IMR-90 (cell line): Measurements from ENCODE around the gene IGSF3. TPM values are rescaled to one million over a fixed set of nuclear protein-coding genes. Genes with fewer than 3 reads are reported as not detected.

Experiments used
- ATAC-seq: fragments of 200-7000 bp; cut with Tn5 transposase; 2 replicates; pipeline ENCODE4 v1.9.1; 2020; ENCODE audit warnings: low read depth, mild to moderate bottlenecking, moderate library complexity
- BruUV-seq: library from RNA; stranded (reverse); fragments of 400-500 nt; replicated peaks from 2 replicates; lab custom pipeline; 2021; lab: Mats Ljungman, UMichigan
- CTCF ChIA-PET: fragments of 300-600 bp; formaldehyde crosslinking; extraction: SDS; loops from one replicate; lab custom pipeline; 2021; ENCODE audit warnings: antibody characterized with exemption; lab: Yijun Ruan, JAX
- POLR2A ChIA-PET: fragments of 300-600 bp; sonication (Branson Sonifier 250); formaldehyde crosslinking; loops from one replicate; lab custom pipeline; 2022; ENCODE audit warnings: antibody characterized with exemption; ENCODE audit not compliant: unreplicated experiment; lab: Charles Lee
- DNase-seq: peaks from one replicate; pipeline ENCODE4 v3.0.0; 2013
- H2AFZ ChIP-seq: replicated peaks from 2 replicates; pipeline ENCODE3; 2013; ENCODE audit warnings: low read length, mild to moderate bottlenecking; ENCODE audit not compliant: poor library complexity
- H2AK5ac ChIP-seq: 2 replicates; pipeline ENCODE4 v1.6.1; 2013; ENCODE audit warnings: low read depth, low read length, inconsistent platforms
- H2AK9ac ChIP-seq: replicated peaks from 2 replicates; pipeline ENCODE3; 2013; ENCODE audit warnings: mild to moderate bottlenecking, low read depth, low read length, moderate library complexity; ENCODE audit not compliant: poor library complexity
- H2BK120ac ChIP-seq: 2 replicates; pipeline ENCODE4 v1.6.1; 2013; ENCODE audit warnings: low read depth, low read length, inconsistent platforms
- H2BK15ac ChIP-seq: 3 replicates; pipeline ENCODE4 v1.6.1; 2013; ENCODE audit warnings: low read depth, low read length, inconsistent platforms
- H2BK20ac ChIP-seq: 2 replicates; pipeline ENCODE4 v1.6.1; 2013; ENCODE audit warnings: low read depth, mild to moderate bottlenecking, inconsistent platforms, low read length, moderate library complexity
- H2BK5ac ChIP-seq: 2 replicates; pipeline ENCODE4 v1.6.1; 2013; ENCODE audit warnings: mild to moderate bottlenecking, low read depth, low read length, inconsistent platforms; ENCODE audit not compliant: poor library complexity, severe bottlenecking
- H3K14ac ChIP-seq: replicated peaks from 2 replicates; pipeline ENCODE4 v1.6.1; 2013; ENCODE audit warnings: low read depth, low read length, inconsistent platforms
- H3K18ac ChIP-seq: 2 replicates; pipeline ENCODE4 v1.6.1; 2013; ENCODE audit warnings: low read depth, low read length, control low read depth
- H3K23ac ChIP-seq: 2 replicates; pipeline ENCODE4 v1.6.1; 2013; ENCODE audit warnings: low read depth, low read length, inconsistent platforms
- H3K27ac ChIP-seq: 2 replicates; pipeline ENCODE4 v1.5.1; 2013; ENCODE audit warnings: mild to moderate bottlenecking, control low read depth, low read length; ENCODE audit not compliant: insufficient read depth
- H3K27me3 ChIP-seq: 2 replicates; pipeline ENCODE4 v1.6.1; 2013; ENCODE audit warnings: low read length; ENCODE audit not compliant: control insufficient read depth, insufficient read depth
- H3K36me3 ChIP-seq: 2 replicates; pipeline ENCODE4 v1.6.1; 2013; ENCODE audit warnings: low read length, mixed read lengths; ENCODE audit not compliant: control insufficient read depth, insufficient read depth
- H3K4ac ChIP-seq: 2 replicates; pipeline ENCODE4 v1.6.1; 2013; ENCODE audit warnings: low read depth, low read length, inconsistent platforms
- H3K4me1 ChIP-seq: 2 replicates; pipeline ENCODE4 v1.6.1; 2013; ENCODE audit warnings: low read length, mixed read lengths; ENCODE audit not compliant: control insufficient read depth, insufficient read depth
- H3K4me2 ChIP-seq: 2 replicates; pipeline ENCODE4 v1.6.1; 2013; ENCODE audit warnings: low read depth, mild to moderate bottlenecking, control low read depth, low read length, moderate library complexity
- H3K4me3 ChIP-seq: 2 replicates; pipeline ENCODE4 v1.5.1; 2013; ENCODE audit warnings: low read depth, mild to moderate bottlenecking, control low read depth, low read length, moderate library complexity; ENCODE audit not compliant: insufficient read depth
- H3K56ac ChIP-seq: 2 replicates; pipeline ENCODE4 v1.6.1; 2013; ENCODE audit warnings: low read length, inconsistent platforms; ENCODE audit not compliant: insufficient read depth; ENCODE audit errors: extremely low read depth
- H3K79me1 ChIP-seq, 2 experiments: 2 replicates each; pipeline ENCODE4 v1.6.1; 2013; ENCODE audit warnings: low read length in 2 of 2, inconsistent platforms in 1 of 2, low read depth in 1 of 2
- H3K9ac ChIP-seq: 2 replicates; pipeline ENCODE4 v1.6.1; 2013; ENCODE audit warnings: low read depth, low read length, control low read depth
- H3K9me1 ChIP-seq: 2 replicates; pipeline ENCODE4 v1.6.1; 2013; ENCODE audit warnings: low read length, inconsistent platforms; ENCODE audit not compliant: insufficient read depth
- H3K9me3 ChIP-seq: 2 replicates; pipeline ENCODE4 v1.6.1; 2013; ENCODE audit warnings: low read length; ENCODE audit not compliant: control insufficient read depth, insufficient read depth
- H4K20me1 ChIP-seq: 2 replicates; pipeline ENCODE4 v1.6.1; 2013; ENCODE audit warnings: low read length, inconsistent platforms; ENCODE audit not compliant: insufficient read depth
- H4K5ac ChIP-seq: 2 replicates; pipeline ENCODE4 v1.6.1; 2013; ENCODE audit warnings: mild to moderate bottlenecking, low read depth, low read length, control low read depth
- H4K8ac ChIP-seq, 2 experiments: 2 replicates each; pipeline ENCODE4 v1.6.1; 2013; ENCODE audit warnings: low read depth in 2 of 2, low read length in 2 of 2, control low read depth in 1 of 2, inconsistent platforms in 1 of 2
- H4K91ac ChIP-seq: 2 replicates; pipeline ENCODE4 v1.6.1; 2013; ENCODE audit warnings: low read depth, low read length, inconsistent platforms; ENCODE audit not compliant: insufficient read depth
- BHLHE40 ChIP-seq: fragments of 150-350 bp; IDR thresholded peaks from 2 replicates; pipeline ENCODE4 v1.6.1; 2016; ENCODE audit warnings: mild to moderate bottlenecking, low read depth, low read length
- CEBPB ChIP-seq: IDR thresholded peaks from 2 replicates; pipeline ENCODE4 v1.6.1; 2012; ENCODE audit warnings: low read depth, low read length, improper control_type of control experiment
- CHD1 ChIP-seq: IDR thresholded peaks from 2 replicates; pipeline ENCODE4 v1.6.1; 2012; ENCODE audit warnings: low read depth, low read length, improper control_type of control experiment
- CTCF ChIP-seq: conservative IDR thresholded peaks from 2 replicates; pipeline ENCODE4 v1.5.1; 2012; ENCODE audit warnings: mild to moderate bottlenecking, low read depth, low read length, improper control_type of control experiment
- ELK1 ChIP-seq: fragments of 150-350 bp; IDR thresholded peaks from 2 replicates; pipeline ENCODE4 v1.6.1; 2016; ENCODE audit warnings: low read depth, mild to moderate bottlenecking, low read length, moderate library complexity, borderline replicate concordance
- FOS ChIP-seq: fragments of 150-350 bp; IDR thresholded peaks from 2 replicates; pipeline ENCODE4 v1.6.1; 2016; ENCODE audit warnings: low read depth, low read length
- MAFK ChIP-seq: IDR thresholded peaks from 2 replicates; pipeline ENCODE4 v1.6.1; 2012; ENCODE audit warnings: low read depth, low read length, improper control_type of control experiment
- MAZ ChIP-seq: IDR thresholded peaks from 2 replicates; pipeline ENCODE4 v1.6.1; 2012; ENCODE audit warnings: low read depth, mild to moderate bottlenecking, low read length, improper control_type of control experiment, moderate library complexity, borderline replicate concordance
- MXI1 ChIP-seq: IDR thresholded peaks from 2 replicates; pipeline ENCODE4 v1.6.1; 2012; ENCODE audit warnings: low read depth, mild to moderate bottlenecking, low read length, moderate library complexity, borderline replicate concordance
- NFE2L2 ChIP-seq: fragments of 150-350 bp; IDR thresholded peaks from 2 replicates; pipeline ENCODE4 v1.6.1; 2016; ENCODE audit warnings: low read depth, mild to moderate bottlenecking, low read length
- POLR2A ChIP-seq: IDR thresholded peaks from 2 replicates; pipeline ENCODE4 v1.6.1; 2012; ENCODE audit warnings: mild to moderate bottlenecking, low read depth, low read length
- RAD21 ChIP-seq: IDR thresholded peaks from 2 replicates; pipeline ENCODE4 v1.6.1; 2012; ENCODE audit warnings: low read length, improper control_type of control experiment
- RCOR1 ChIP-seq: IDR thresholded peaks from 2 replicates; pipeline ENCODE4 v1.6.1; 2012; ENCODE audit warnings: mild to moderate bottlenecking, low read length, improper control_type of control experiment; ENCODE audit not compliant: insufficient replicate concordance
- RFX5 ChIP-seq: IDR thresholded peaks from 2 replicates; pipeline ENCODE4 v1.8.0; 2012; ENCODE audit warnings: low read depth, mild to moderate bottlenecking, low read length, moderate library complexity
- SMC3 ChIP-seq: fragments of 150-350 bp; IDR thresholded peaks from 2 replicates; pipeline ENCODE4 v1.6.1; 2016; ENCODE audit warnings: low read depth, mild to moderate bottlenecking, antibody characterized with exemption, low read length, moderate library complexity
- USF2 ChIP-seq: fragments of 150-350 bp; IDR thresholded peaks from 2 replicates; pipeline ENCODE4 v1.6.1; 2017; ENCODE audit warnings: mild to moderate bottlenecking, antibody characterized with exemption, low read length, low read depth
- WGBS, 2 experiments: methylation state at CpG; one replicate each; pipeline versions ENCODE4 v1.1.5 to v1.1.7; 2013; ENCODE audit warnings: missing lambda C conversion rate in 2 of 2; ENCODE audit not compliant: insufficient read length in 1 of 2; ENCODE audit errors: extremely low coverage in 2 of 2; 5-methylcytosine and 5-hydroxymethylcytosine counted together
- dilution Hi-C: fragments of 300-500 bp; cut with HindIII; formaldehyde crosslinking; loops from one replicate; pipeline ENCODE4 v1.14.3; 2018; ENCODE audit warnings: low sequenced_read_pairs; ENCODE audit not compliant: unreplicated experiment
- in situ Hi-C: fragments of 300-500 bp; cut with MboI; formaldehyde crosslinking; loops from 3 replicates; pipeline ENCODE4 v1.14.3; 2019; ENCODE audit warnings: low sequenced_read_pairs, inconsistent platforms, mixed read lengths
- intact Hi-C: fragments of 100-400 bp; cut with micrococcal nuclease; formaldehyde crosslinking; loops from 2 replicates; pipeline ENCODE4 v1.10.0; 2022
- polyA plus RNA-seq, 3 experiments: library from polyadenylated mRNA; depleted of rRNA; stranded (reverse); fragments of >200 nt; gene quantifications; 2 replicates each; pipeline ENCODE4 v1.2.3, GENCODE V29; 2012; ENCODE audit warnings: low replicate concordance in 1 of 3
- total RNA-seq: library from RNA; depleted of rRNA; stranded (reverse); fragments of >200 nt; gene quantifications from 2 replicates; pipeline ENCODE4 v1.2.3, GENCODE V29; 2012

The IGSF3 gene
- total and polyA plus RNA-seq, 2 of the 4 experiments (the other 2 are of a cell fraction) = under 0.01 to 0.02 TPM

GRCh38 chr1:116713474-116713873 lies 45.9 kb upstream of the IGSF3 start:
- BruUV-seq = no TSS peak
- Histone ChIP-seq H4K91ac (no peak overlapping the region), H2BK15ac (no peak overlapping the region), H2BK120ac (no peak overlapping the region), H3K56ac (no peak overlapping the region), H4K5ac (no peak overlapping the region), H3K4me2 (no peak overlapping the region), H3K36me3 (no peaks in the 10 kb centered on the region), H3K4me1 (no peaks in the 10 kb centered on the region), H3K9me3 (no peaks in the 10 kb centered on the region), H4K8ac (no peak overlapping the region), H3K4me3 (no peak overlapping the region), H3K14ac (no peak overlapping the region), H3K9me1 (no peaks in the 10 kb centered on the region), H2BK20ac (no peak overlapping the region), H4K20me1 (no peaks in the 10 kb centered on the region), H2AK5ac (no peak overlapping the region), H3K79me1 (no peaks in the 10 kb centered on the region), H3K23ac (no peak overlapping the region), H3K27me3 (no peaks in the 10 kb centered on the region), H2AFZ (no peak overlapping the region), H3K18ac (no peak overlapping the region), H2BK5ac (no peak overlapping the region), H2AK9ac (no peak overlapping the region), H3K4ac (no peak overlapping the region), H3K27ac (no peak overlapping the region), H3K9ac (no peak overlapping the region)
- WGBS, 2 experiments = no CpG with 5 or more reads among the region's 3 CpGs
- ATAC-seq (no peak), DNase-seq (no peak)
- intact Hi-C loops (no loop called here), dilution Hi-C loops (no loop called here), in situ Hi-C loops (no loop called here)
- ChIA-PET POLR2A (no interaction called here), CTCF (interaction anchor here (0.6 kb wide), 1 partner anchor 11 kb away, joined by 5 read pairs; no protein-coding TSS in a partner anchor)
- TF ChIP-seq RCOR1 (no peak), MAZ (no peak), MAFK (no peak), BHLHE40 (no peak), POLR2A (no peak), USF2 (no peak), CHD1 (no peak), RFX5 (no peak), NFE2L2 (no peak), CEBPB (no peak), CTCF (no peak), MXI1 (no peak), SMC3 (no peak), RAD21 (no peak), ELK1 (no peak), FOS (no peak)
